ENCODE data around the gene ADAM12. TPM values are rescaled to one million over a fixed set of nuclear protein-coding genes. Genes with fewer than 3 reads are reported as not detected.
"Not testable (repeated sequence)": the region's sequence is repeated elsewhere in the genome, so short reads cannot be mapped to it uniquely, and the experiment has no call there.

Gene ADAM12
- polyA plus RNA-seq, 1 of the 3 experiments (the other 2 are of a cell fraction), result 25.0 TPM

DNA sequence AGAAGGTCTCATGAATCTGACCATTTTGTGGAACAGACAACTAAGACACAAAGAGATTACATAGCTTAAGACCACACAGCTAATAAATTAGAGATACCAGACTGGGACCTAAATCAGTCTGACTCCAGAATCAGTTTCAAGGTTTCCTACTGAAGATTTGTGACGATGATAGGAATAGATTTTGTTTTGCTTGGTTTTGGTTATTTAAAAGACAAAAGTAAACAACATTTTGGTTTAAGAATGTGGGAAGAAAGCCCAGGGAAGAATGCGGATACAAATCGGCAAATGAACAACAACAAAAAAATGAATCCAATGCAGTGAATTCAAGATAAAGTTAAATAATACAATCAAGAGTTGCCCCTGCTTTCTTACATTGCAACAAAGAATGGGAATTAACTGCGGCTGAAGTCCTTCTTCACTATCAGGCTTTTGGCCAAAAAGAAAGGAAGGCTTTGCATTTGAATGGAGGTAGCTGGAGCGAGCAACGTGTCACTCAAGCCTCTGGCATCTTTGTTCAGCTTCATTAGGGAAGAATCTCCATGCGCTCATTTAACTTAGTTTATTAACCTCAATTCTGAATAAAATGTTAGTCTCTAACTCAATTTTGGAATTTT, 210.8 kb downstream of the ADAM12 start (continued):
- no peak for TF ChIP-seq FOXJ3 (CRISPR knock-in tag; IDR thresholded peaks at IDR 0.05)
- no peak for TF ChIP-seq EP300 (IDR thresholded peaks at IDR 0.05; ENCODE audit: borderline replicate concordance in 1 of 2, low read depth in 1 of 2, low read length in 1 of 2)
- TF ChIP-seq RAD21 (IDR thresholded peaks at IDR 0.05; ENCODE audit: low read length), result no peak
- TF ChIP-seq TAF1 (IDR thresholded peaks at IDR 0.05; ENCODE audit: borderline replicate concordance, low read depth, low read length), result no peak

DNA sequence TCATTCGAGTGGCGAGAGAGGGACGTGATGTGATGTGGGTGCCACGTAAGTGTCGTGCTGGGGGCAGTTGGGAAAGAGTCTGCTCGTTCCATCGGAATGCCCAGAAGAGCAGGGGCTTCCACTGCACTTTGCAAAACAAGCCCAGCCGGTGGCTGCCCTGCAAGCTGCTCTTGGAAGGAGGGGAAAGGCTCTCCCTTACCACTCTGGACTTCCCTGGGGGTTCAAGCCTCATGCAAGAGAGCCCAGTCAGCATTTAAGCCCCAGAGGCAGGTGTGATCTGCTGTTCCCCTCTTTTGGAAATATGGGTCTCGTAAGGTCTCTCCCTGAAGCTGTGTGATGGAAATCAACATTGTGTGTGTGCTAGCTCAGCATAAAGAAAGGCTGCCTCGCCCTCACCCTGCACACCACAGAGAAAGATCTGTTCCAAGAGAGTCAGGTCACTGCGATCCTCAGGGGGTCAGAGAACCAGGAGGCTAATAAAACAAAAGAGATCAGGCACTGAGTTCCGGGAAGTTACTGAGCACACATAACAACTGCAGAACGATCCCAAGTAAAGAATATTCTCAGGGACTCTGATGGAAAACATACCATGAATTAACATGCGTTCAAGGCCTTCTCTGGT, 212.5 kb downstream of the ADAM12 start:
- Histone ChIP-seq H3K9me3 (no peaks in the 10 kb centered on the region), H3K4me1 (ENCODE audit: control insufficient read depth in 1 of 2, insufficient read depth in 2 of 2, low read depth in 1 of 2, low read length in 1 of 2) (no peaks in the 10 kb centered on the region), H3K4me2 (no peak overlapping the region), H3F3A (replicated peaks; ENCODE audit: insufficient read depth) (no peaks in the 10 kb centered on the region), H3K27me3 (ENCODE audit: insufficient read depth) (no peaks in the 10 kb centered on the region), H3K79me2 (ENCODE audit: insufficient read depth) (no peaks in the 10 kb centered on the region), H4K20me1 (ENCODE audit: insufficient read depth) (no peaks in the 10 kb centered on the region), H2AFZ (ENCODE audit: low read depth) (no peak overlapping the region), H3K36me3 (replicated peaks in 1 of 2; ENCODE audit: control insufficient read depth in 1 of 2, insufficient read depth in 2 of 2, low read length in 1 of 2) (no peaks in the 10 kb centered on the region), H3K27ac (ENCODE audit: low read depth in 2 of 2, low read length in 1 of 2) (no peak overlapping the region), H3K4me3 (ENCODE audit: low read depth in 2 of 2, low read length in 1 of 2) (no peak overlapping the region), H3K9me2 (no peaks in the 10 kb centered on the region), H3K9ac (no peak overlapping the region)
- WGBS (ENCODE audit: low lambda C conversion rate), result 88% methylated on average over 14 of the region's 14 CpGs
- DNase-seq, result no peak
- ChIA-PET POLR2A (no interaction called here), CTCF (no interaction called here)
- TF ChIP-seq, protein P1, sequence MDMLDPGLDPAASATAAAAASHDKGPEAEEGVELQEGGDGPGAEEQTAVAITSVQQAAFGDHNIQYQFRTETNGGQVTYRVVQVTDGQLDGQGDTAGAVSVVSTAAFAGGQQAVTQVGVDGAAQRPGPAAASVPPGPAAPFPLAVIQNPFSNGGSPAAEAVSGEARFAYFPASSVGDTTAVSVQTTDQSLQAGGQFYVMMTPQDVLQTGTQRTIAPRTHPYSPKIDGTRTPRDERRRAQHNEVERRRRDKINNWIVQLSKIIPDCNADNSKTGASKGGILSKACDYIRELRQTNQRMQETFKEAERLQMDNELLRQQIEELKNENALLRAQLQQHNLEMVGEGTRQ (IDR thresholded peaks at IDR 0.05; ENCODE audit: borderline replicate concordance, low read depth, low read length), result no peak
- no peak for TF ChIP-seq RFX5 (IDR thresholded peaks at IDR 0.05; ENCODE audit: low read length)
- no peak for TF ChIP-seq GABPA (IDR thresholded peaks at IDR 0.05; ENCODE audit: low read depth)
- no peak for TF ChIP-seq EZH2phosphoT487 (IDR thresholded peaks at IDR 0.05; ENCODE audit: borderline replicate concordance, low read depth)
- TF ChIP-seq, protein P2, sequence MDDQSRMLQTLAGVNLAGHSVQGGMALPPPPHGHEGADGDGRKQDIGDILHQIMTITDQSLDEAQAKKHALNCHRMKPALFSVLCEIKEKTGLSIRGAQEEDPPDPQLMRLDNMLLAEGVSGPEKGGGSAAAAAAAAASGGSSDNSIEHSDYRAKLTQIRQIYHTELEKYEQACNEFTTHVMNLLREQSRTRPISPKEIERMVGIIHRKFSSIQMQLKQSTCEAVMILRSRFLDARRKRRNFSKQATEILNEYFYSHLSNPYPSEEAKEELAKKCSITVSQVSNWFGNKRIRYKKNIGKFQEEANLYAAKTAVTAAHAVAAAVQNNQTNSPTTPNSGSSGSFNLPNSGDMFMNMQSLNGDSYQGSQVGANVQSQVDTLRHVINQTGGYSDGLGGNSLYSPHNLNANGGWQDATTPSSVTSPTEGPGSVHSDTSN (IDR thresholded peaks at IDR 0.05), result no peak

DNA sequence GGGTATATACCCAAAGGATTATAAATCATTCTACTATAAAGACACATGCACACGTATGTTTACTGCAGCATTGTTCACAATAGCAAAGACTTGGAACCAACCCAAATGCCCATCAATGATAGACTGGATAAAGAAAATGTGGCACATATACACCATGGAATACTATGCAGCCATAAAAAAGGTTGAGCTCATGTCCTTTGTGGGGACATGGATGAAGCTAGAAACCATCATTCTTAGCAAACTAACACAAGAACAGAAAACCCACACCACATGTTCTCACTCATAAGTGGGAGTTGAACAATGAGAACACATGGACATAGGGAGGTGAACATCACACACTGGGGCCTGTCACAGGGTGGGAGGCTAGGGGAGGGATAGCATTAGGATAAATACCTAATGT, 215.5 kb downstream of the ADAM12 start:
- H3K4me1 ChIP-seq (ENCODE audit: control insufficient read depth in 1 of 2, insufficient read depth in 2 of 2, low read depth in 1 of 2, low read length in 1 of 2); H3K79me2 ChIP-seq (ENCODE audit: insufficient read depth); H3K9me3 ChIP-seq; H4K20me1 ChIP-seq (ENCODE audit: insufficient read depth); H3K36me3 ChIP-seq (replicated peaks in 1 of 2; ENCODE audit: control insufficient read depth in 1 of 2, insufficient read depth in 2 of 2, low read length in 1 of 2); H3K9ac ChIP-seq; H3K4me2 ChIP-seq; POLR2A ChIA-PET; H3K27ac ChIP-seq (ENCODE audit: low read depth in 2 of 2, low read length in 1 of 2); DNase-seq; H3K4me3 ChIP-seq (ENCODE audit: low read depth in 2 of 2, low read length in 1 of 2); H3F3A ChIP-seq (replicated peaks; ENCODE audit: insufficient read depth); H3K9me2 ChIP-seq; H2AFZ ChIP-seq (ENCODE audit: low read depth); H3K27me3 ChIP-seq (ENCODE audit: insufficient read depth): not testable (repeated sequence)
- CTCF ChIA-PET, result interaction anchor here (1.5 kb wide), 1 partner anchor 214 kb away, joined by 3 read pairs; no protein-coding TSS in a partner anchor
- no CpG with 5 or more reads among the region's 1 CpG for WGBS (ENCODE audit: low lambda C conversion rate)

All from SK-N-SH (cell line).